AG09309 (cell line): Measurements from ENCODE around the gene FAM20A.

Experiments
- DNase-seq: peaks from one replicate; pipeline ENCODE4 v3.0.0-alpha.2; 2010; ENCODE audit warnings: low read depth
- H3K4me3 ChIP-seq: 2 replicates; pipeline ENCODE4 v1.5.1; 2011; ENCODE audit warnings: mild to moderate bottlenecking, low read depth, low read length, moderate library complexity; ENCODE audit not compliant: control insufficient read depth
- CTCF ChIP-seq: IDR thresholded peaks from 2 replicates; pipeline ENCODE4 v1.5.1; 2011; ENCODE audit warnings: mild to moderate bottlenecking, low read depth, low read length, inconsistent platforms; ENCODE audit not compliant: insufficient read depth, control insufficient read depth; ENCODE audit errors: missing control alignments

Gene FAM20A

GRCh38 chr17:68600931-68601564 is at the start of gene FAM20A:
FAM20A (minus strand) TSS chr17:68601367; CDS start chr17:68600666, 701 bp downstream.
- no peak for DNase-seq
- H3K4me3 ChIP-seq: peak within 1 kb of the TSS; percentile 51
- no peak for TF ChIP-seq CTCF

- H3K4me3 ChIP-seq: no peak overlapping the region
- no peak for TF ChIP-seq CTCF
- no peak for DNase-seq
Measured at GRCh38 chr17:68649324-68649723, 48.2 kb upstream of the FAM20A start.

- no peak for DNase-seq
- no peak for TF ChIP-seq CTCF
- no peak overlapping the region for H3K4me3 ChIP-seq
Measured at GRCh38 chr17:68646626-68647526, 45.7 kb upstream of the FAM20A start.

- no peak for DNase-seq
- TF ChIP-seq CTCF: no peak
- no peak overlapping the region for H3K4me3 ChIP-seq
Measured at GRCh38 chr17:68642118-68642412, 40.9 kb upstream of the FAM20A start.

GRCh38 chr17:68641276-68642117 is 40.3 kb upstream of the FAM20A start:
- no peak overlapping the region for H3K4me3 ChIP-seq
- DNase-seq: no peak
- TF ChIP-seq CTCF: no peak

- no peak for DNase-seq
- no peak overlapping the region for H3K4me3 ChIP-seq
- TF ChIP-seq CTCF: no peak
Measured at GRCh38 chr17:68640242-68640989, 39.2 kb upstream of the FAM20A start.
